SKM-1 (cell line): ENCODE data around the gene STN1.
"Not testable (repeated sequence)": the region's sequence is repeated elsewhere in the genome, so short reads cannot be mapped to it uniquely, and the experiment has no call there.

ENCODE experiments used
- DNase-seq: peaks from one replicate; lab custom pipeline; 2025; ENCODE audit not compliant: unreplicated experiment; lab: John Stamatoyannopoulos, UW

The STN1 gene

DNA sequence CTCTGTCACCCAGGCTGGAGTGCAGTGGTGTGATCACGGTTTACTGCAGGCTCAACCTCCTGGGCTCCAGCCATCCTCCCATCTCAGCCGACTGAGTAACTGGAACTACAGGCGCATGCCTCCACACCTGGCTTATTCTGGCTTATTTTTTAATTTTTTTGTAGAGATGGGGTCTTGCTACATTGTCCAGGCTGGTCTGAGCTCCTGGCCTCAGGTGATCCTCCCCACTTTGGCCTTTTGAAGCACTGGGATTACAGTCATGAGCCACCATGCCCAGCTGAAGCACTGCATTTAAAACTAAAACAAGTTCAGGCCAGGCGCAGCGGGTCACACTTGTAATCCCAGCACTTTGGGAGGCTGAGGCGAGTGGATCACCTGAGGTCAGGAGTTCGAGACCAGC is 70.6 kb downstream of the STN1 start:
- no peak for DNase-seq

DNA sequence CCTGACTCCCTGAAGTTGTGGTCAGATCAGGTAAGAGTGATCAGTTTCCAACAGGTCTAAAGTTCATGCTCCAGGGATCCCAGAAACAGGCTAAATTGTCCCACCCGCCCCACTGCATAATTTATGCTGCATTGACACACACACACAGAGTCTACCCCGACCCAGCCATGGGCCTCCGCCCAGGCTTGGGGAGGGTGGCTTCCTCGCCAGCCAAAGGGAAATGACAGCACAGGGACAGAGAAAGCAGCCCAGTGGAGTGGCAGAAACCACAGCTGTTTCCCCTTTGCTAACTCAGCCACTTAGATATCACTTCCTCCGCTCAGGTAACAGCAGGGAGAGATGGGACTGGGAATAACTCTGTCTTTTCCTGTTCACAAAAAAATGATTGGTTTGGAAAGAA is 72.0 kb downstream of the STN1 start:
- peak; percentile 31 for DNase-seq

DNA sequence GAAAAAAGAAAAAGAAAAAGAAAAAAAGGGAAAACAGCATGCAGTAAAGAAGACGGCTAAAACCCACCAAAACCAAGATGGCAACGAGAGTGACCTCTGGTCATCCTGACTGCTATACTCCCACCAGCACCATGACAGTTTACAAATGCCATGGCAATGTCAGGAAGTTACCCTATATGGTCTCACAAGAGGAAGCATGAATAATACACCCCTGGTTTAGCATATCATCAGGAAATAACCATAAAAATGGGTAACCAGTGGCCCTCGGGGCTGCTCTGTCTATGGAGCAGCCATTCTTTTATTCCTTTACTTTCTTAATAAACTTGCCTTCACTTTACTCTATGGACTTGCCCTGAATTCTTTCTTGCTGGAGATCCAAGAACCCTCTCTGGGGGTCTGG is 72.6 kb downstream of the STN1 start:
- DNase-seq: not testable (repeated sequence)

DNA sequence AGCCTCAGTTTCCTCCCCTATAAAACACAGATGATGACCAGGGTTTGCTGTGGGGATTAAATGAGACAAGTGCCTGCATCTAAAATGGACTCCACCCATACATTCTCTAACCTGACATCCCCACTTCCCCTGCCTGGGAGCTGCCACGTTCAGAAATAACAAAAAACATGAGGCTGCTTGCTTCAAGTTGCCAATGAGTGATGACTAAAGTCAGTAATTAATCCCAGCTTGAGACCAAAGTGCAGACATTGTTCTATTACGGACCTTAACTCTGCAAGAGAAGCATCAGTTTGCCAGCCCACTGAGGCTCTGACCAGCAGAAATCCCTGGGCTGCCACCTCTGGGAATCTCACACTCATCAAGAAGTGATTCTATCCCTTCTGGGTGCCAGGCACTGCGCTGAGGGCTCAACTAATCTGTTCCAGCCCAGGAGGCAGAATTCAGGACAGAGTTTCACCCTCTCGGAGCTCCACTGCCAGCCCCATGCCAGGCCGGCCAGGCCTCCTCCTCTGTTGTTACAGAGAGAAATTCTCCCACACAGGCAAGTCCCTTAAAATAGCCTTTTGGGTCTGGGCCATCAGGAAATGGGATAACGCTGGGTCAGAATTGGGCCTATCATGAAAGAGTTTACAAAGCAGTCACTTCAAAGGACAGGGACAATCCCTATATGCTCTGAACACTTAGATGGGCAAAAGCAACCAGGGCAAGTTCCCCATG is 74.0 kb downstream of the STN1 start:
- DNase-seq: no peak

DNA sequence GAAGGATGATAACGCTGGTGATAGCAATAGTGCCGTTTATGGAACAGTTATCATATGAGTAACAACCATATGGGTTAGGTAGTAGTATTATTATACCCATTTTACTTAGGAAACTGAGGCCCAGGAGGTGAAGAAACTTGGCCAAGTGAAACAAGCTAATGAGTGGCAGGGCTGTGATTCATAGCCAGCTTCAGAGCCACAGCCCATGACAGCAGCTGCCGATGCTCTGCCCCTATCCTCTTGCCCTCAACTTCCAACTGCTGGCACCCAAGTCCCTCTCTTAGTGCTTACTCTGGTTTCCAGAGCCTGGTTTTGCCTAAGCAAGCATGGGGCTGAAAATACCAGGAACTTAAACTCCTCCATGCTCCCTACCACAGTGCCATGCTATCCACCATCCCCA is 74.9 kb downstream of the STN1 start:
- no peak for DNase-seq

DNA sequence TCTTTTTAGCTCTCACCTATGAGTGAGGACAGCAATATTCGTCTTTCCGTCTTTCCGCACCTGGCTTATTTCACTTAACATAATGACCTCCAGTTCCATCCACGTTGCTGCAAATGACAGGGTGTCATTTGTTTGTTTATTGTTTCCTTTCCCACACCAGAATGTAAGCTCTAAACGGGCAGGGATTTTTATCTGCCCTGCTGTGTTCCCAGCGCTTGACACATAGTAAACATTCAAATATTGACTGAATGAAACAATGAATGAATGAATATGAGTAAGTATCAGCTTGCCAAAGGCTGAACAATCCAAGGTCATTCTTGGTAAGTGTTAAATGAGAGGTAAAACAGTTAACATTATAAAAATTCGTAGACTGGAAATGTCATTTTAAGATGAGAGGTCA is 75.4 kb downstream of the STN1 start:
- DNase-seq: no peak

DNA sequence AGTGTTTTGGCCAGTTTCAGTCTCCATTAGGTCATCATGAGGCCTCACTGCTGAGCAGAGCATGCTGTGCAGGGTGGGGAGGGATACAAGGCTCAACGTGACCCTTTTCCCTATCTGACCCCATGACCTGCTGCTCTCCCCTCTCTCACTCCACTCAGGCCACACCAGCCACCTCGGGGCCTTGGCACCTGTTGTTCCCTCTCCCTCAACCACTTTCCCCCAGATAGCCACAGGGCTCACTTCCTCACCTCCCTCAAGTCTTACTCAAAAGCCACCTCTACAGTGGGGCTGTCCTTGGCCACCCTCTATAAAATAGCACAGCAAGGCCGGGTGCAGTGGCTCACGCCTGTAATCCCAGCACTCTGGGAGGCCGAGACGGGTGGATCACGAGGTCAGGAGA is 76.5 kb downstream of the STN1 start:
- DNase-seq: no peak

DNA sequence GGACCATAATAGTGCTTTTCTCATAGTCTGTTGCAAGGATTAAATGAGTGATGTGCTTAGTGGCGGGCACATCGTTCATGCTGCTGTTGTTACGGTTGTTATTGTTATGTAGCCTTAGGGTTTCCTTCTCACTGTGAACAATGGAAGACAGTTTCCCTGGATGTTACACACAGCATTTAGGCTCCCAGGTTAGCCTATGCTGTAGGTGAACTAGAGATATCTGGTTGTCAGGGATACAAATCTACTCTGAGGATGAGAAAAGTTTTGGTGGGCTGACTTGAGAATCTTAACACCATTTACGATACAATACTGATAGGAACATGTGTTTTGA is 77.3 kb downstream of the STN1 start:
- no peak for DNase-seq

DNA sequence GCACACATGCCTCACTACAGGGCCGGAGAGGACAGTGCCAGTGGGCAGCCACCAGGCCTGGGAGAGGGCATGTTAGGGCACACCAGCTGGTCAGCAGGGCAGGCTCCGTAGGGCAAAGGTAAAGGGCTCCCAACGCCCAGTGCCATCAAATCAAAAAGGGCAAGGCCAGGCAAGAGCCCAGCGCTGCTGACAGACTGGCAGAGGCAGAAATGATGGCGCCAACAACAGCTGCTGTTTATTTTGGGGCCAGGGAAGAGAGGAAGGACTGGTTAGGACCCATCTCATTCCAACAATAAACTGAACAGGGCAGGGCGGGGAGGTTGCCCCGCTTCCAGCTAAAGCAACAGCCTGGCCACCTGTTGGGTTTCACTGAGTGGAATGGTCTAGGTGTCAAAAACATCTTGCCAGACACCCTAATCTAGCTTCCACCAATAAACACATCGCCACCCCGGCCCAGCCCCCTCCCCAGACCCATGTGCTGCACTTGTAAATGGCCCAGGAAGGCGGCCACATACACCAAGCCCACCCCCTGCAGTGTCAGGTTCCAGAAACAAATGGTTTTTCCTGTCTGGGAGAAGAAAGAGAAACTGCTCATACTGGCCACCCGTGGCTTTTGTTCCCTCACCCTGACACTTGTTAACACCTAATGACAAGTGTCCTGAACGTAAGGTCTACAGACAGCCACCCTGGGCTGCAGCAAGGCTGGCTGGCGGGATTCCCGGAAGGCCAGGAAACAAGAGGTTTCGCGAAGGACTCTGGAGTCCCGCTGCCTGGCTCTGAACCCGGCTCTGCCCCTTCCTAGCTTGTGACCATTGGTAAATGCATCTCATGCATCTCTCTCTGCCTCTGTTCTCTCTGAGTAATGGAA is 77.9 kb downstream of the STN1 start:
- DNase-seq: no peak

DNA sequence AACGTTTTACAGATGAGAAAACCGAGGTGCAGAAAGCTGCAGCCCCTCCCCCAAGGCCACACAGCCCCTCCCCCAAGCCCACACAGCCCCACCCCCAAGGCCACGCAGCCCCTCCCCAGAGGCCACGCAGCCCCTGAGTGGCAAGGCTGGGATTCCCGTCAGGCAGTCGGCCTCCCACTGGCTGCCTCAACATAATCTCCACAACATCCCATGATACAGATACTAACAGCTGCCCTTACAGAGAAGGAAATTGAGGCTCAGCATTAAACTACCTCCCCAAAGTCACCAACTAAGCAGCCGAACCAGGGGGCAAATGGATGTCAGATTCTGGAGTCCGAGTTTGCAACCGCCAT is 78.5 kb downstream of the STN1 start:
- no peak for DNase-seq

DNA sequence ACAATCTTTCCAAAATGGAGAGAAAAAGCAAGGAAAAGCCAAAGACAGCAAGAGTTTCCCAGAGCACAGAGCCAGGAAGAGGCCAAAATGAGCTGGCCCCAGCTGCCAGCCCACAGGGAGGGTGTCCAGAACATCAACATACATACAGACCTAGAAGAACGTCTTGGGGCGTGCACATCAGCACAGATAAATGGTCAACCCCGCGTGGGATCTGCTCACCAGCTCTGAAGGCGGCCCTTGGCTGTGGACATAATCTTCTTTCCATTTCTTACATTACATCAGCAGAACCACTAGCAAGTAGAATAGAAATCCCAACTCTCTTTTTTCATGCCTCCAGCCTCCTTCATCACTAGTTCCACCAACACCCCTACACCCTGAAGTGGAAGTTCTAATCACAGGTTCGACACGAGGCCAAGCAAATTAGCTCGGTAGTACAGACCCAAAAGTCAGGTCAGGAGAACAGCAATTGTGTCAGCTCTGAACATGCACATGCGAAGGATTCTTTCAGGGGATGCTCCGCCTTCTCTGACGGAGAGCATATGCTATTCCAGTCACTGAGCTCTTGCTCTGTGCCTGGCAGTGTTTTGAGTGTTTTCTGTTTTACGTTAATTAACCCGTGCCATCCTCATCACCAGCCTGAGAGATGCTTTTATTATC is 79.0 kb downstream of the STN1 start:
- no peak for DNase-seq

DNA sequence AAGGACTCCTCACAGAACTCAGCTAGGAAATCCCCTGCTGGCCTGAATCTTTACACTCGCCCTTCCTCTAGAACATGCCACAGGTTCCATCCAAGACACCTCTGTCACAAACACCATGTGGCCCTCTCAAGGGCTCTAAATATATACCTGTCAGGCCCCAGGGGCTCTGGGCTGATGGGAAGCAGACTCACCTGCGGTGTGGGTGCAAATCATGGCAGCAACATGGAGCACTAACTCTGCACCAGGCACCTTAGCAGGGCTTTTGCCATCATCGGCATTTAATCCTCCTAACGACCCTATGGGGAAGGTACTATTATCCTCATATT is 80.0 kb downstream of the STN1 start:
- no peak for DNase-seq

DNA sequence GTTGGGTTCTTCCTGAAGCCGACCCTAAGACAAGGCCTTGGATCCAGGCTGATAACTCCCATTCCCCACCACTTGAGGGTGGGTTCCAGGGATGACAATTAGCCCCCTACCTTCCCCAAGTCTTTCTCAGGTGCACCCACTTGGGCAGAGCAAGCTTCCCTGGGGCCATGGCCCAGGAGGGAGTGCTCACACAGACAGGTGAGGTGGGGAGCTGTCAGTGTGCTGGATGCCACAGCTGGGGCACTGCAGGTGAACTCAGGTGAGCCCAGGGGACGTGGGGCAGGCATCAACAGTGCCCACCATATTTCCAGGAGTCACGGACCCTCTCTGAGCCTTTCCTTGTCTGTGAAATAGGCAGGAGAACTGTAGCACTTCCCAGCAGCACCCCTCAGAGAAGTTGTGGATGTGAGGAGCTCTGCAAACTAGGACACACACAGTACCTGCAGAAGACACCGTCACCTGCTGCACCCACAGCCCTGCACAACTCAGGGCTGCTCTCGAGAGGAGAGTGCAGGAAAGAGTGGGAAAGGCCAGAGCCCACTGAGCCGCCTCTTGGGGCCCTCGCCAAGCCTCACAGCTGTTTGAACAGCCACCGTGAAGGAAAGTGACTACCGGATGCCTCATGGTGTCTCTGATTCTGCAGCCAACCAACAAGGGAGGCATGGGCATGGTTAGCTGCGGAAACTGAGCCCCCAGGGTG is 80.5 kb downstream of the STN1 start:
- no peak for DNase-seq

DNA sequence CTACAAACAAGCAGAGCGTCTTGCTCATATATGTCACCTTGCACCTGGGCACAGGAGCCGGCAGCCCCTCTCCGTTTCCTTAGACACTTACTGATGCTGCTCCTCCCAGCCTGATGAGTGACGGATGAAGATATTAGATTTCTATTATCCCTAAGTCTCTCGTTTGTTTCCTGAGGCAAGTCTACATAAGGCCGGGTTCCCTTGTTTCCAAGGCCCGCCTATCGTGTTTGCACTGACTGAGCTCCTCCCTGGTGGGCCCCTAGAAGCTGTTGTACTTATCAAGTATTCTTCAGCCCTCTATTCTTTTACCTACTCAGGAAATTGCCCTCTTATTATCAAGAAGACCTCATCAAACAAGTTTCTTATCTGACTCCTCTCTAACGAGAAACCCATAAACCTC is 81.1 kb downstream of the STN1 start:
- DNase-seq: no peak

DNA sequence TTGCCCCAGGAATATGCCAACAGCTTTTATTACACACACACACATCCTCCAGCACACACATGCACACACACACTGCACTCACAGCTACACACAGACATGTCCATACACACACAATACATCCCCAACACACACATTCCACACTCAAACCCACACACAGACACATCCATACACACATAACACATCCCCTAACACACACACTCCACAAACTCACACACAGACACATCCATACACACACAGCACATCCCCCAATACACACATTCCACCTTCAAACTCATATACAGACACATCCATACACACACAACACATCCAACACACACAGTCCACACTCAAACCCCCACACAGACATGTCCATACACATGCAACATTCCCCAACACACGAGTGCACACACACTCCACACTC is 81.7 kb downstream of the STN1 start:
- no peak for DNase-seq

DNA sequence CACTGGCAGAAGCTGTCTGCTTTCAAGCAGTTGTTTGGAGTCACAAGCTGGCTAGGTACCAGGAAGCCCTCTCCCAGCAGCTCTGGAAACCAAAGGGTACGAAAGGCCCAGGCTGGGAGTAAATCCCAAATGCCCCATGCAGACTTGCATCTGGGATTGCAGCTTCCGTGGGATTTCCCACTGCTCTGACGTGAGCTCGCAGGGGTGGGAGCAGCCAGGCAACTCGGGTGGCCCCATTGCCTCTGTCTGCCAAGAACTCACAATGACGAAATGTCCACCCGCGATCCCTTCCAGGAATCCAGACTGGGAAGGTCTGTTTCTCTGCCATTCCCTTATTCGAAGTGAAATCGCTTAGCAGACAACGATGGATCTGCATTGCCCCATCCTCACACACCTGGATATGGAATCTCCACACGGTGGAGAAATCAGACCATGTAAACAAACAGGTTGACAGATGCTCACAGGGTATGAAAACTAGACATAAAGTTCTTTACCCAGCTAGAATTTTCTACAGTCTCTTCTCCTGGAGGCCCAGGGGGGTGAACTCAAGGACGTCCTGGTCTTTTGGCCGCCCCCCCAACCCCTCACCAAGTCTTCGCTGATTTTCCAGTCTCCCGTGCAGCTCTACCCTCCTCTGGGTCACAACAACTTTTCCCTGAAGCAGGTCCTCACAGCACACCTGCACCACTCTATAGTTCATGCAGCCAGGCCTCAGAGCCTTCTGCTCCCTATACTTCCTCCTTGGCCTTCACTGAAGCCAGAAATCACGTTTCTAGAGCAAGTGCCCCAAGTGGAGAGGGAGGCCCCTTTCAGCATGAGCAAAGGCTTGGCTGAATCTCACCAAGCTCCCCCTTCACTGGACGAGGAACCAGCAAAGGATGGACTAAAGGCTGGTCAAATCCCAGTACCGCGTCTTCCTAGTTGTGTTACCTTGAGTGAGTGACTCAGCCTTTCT is 82.6 kb downstream of the STN1 start:
- DNase-seq: no peak

DNA sequence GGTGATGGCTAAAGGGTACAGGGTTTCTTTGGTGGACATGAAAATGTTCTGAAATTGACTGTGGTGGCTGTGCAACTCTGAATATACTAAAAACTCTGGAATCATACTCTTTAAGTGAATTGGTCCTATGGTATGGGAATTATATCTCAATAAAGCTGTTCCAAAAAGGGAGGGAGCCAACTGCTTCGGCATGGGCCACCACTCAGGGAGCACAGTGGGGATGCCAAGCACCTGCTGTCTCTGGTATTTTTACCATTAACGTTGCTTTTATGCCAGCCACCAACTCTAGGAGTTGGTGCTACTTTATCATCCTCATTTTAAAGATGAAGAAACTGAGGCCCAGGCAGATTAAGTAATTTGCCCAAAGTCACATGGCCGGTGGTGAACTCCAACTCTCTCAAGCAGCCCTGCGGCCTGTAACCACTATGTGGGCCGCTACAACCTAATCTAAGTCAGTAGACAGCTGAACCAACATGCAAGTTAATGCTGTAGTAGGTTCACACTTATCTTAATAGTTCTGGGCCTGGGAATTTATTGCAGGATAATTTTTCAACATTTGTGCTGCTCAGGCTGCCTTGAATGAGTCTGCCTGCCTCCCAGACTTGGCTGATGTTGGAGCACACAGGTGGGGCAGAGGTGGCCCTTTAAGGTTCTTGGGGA is 83.4 kb downstream of the STN1 start:
- no peak for DNase-seq

DNA sequence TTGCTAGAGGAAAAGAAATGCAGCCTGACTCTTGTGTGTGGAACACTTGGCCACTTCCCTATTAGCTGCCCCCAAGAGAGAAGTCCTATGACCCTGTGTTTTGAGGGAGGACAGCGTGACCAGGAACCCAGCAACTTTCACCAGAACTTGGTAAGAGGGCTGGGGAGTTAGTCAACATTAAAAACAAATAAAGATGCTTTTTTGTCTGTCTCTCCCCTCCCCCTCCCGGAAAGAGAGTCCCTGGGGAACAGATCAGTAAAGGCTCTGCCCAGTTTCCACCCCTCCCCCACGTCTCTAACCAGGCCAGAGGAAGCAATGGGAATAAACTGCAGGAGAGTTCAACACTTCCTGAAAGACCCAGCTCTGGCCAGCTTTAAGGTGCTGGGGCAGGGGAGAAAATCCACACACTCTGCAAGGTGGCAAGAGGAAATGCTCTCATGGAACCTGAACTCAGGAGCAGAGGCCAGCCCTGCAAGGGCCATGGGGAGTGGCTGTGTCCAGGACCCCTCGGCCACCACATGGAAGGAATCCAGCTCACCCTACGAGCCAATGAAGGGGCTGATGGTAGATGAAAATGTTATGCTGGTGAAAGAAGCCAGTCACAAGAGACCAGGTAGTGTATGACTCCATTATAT is 84.1 kb downstream of the STN1 start:
- no peak for DNase-seq

DNA sequence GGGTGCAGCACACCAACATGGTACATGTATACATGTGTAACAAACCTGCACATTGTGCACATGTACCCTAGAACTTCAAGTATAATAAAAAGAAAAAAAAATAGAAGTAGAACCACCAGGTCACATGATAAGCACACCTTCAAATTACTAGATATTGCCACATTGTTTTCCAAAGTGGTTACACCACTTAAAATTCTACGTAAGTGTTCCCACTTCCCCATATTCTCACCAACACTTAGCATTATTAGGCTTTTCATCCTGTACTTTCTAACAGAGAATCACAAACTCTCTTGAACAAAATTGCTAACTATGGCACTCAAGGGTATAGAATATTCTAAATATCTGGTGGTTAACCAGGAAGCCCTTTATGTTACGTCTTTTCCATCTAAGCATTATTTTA is 85.2 kb downstream of the STN1 start:
- DNase-seq: no peak
